IMR-90 (cell line): ENCODE results near the gene SPTLC2. TPM values are rescaled to one million over a fixed set of nuclear protein-coding genes. Genes with fewer than 3 reads are reported as not detected.

Experiments
- ATAC-seq: fragments of 200-7000 bp; cut with Tn5 transposase; 2 replicates; pipeline ENCODE4 v1.9.1; 2020; ENCODE audit warnings: low read depth, mild to moderate bottlenecking, moderate library complexity
- BruUV-seq: library from RNA; stranded (reverse); fragments of 400-500 nt; replicated peaks from 2 replicates; lab custom pipeline; 2021; lab: Mats Ljungman, UMichigan
- CTCF ChIA-PET: fragments of 300-600 bp; formaldehyde crosslinking; extraction: SDS; loops from one replicate; lab custom pipeline; 2021; ENCODE audit warnings: antibody characterized with exemption; lab: Yijun Ruan, JAX
- POLR2A ChIA-PET: fragments of 300-600 bp; sonication (Branson Sonifier 250); formaldehyde crosslinking; loops from one replicate; lab custom pipeline; 2022; ENCODE audit warnings: antibody characterized with exemption; ENCODE audit not compliant: unreplicated experiment; lab: Charles Lee
- DNase-seq: peaks from one replicate; pipeline ENCODE4 v3.0.0; 2013
- H2AFZ ChIP-seq: replicated peaks from 2 replicates; pipeline ENCODE3; 2013; ENCODE audit warnings: low read length, mild to moderate bottlenecking; ENCODE audit not compliant: poor library complexity
- H2AK5ac ChIP-seq: 2 replicates; pipeline ENCODE4 v1.6.1; 2013; ENCODE audit warnings: low read depth, low read length, inconsistent platforms
- H2AK9ac ChIP-seq: replicated peaks from 2 replicates; pipeline ENCODE3; 2013; ENCODE audit warnings: mild to moderate bottlenecking, low read depth, low read length, moderate library complexity; ENCODE audit not compliant: poor library complexity
- H2BK120ac ChIP-seq: 2 replicates; pipeline ENCODE4 v1.6.1; 2013; ENCODE audit warnings: low read depth, low read length, inconsistent platforms
- H2BK15ac ChIP-seq: 3 replicates; pipeline ENCODE4 v1.6.1; 2013; ENCODE audit warnings: low read depth, low read length, inconsistent platforms
- H2BK20ac ChIP-seq: 2 replicates; pipeline ENCODE4 v1.6.1; 2013; ENCODE audit warnings: low read depth, mild to moderate bottlenecking, inconsistent platforms, low read length, moderate library complexity
- H2BK5ac ChIP-seq: 2 replicates; pipeline ENCODE4 v1.6.1; 2013; ENCODE audit warnings: mild to moderate bottlenecking, low read depth, low read length, inconsistent platforms; ENCODE audit not compliant: poor library complexity, severe bottlenecking
- H3K14ac ChIP-seq: replicated peaks from 2 replicates; pipeline ENCODE4 v1.6.1; 2013; ENCODE audit warnings: low read depth, low read length, inconsistent platforms
- H3K18ac ChIP-seq: 2 replicates; pipeline ENCODE4 v1.6.1; 2013; ENCODE audit warnings: low read depth, low read length, control low read depth
- H3K23ac ChIP-seq: 2 replicates; pipeline ENCODE4 v1.6.1; 2013; ENCODE audit warnings: low read depth, low read length, inconsistent platforms
- H3K27ac ChIP-seq: 2 replicates; pipeline ENCODE4 v1.5.1; 2013; ENCODE audit warnings: mild to moderate bottlenecking, control low read depth, low read length; ENCODE audit not compliant: insufficient read depth
- H3K27me3 ChIP-seq: 2 replicates; pipeline ENCODE4 v1.6.1; 2013; ENCODE audit warnings: low read length; ENCODE audit not compliant: control insufficient read depth, insufficient read depth
- H3K36me3 ChIP-seq: 2 replicates; pipeline ENCODE4 v1.6.1; 2013; ENCODE audit warnings: low read length, mixed read lengths; ENCODE audit not compliant: control insufficient read depth, insufficient read depth
- H3K4ac ChIP-seq: 2 replicates; pipeline ENCODE4 v1.6.1; 2013; ENCODE audit warnings: low read depth, low read length, inconsistent platforms
- H3K4me1 ChIP-seq: 2 replicates; pipeline ENCODE4 v1.6.1; 2013; ENCODE audit warnings: low read length, mixed read lengths; ENCODE audit not compliant: control insufficient read depth, insufficient read depth
- H3K4me2 ChIP-seq: 2 replicates; pipeline ENCODE4 v1.6.1; 2013; ENCODE audit warnings: low read depth, mild to moderate bottlenecking, control low read depth, low read length, moderate library complexity
- H3K4me3 ChIP-seq: 2 replicates; pipeline ENCODE4 v1.5.1; 2013; ENCODE audit warnings: low read depth, mild to moderate bottlenecking, control low read depth, low read length, moderate library complexity; ENCODE audit not compliant: insufficient read depth
- H3K56ac ChIP-seq: 2 replicates; pipeline ENCODE4 v1.6.1; 2013; ENCODE audit warnings: low read length, inconsistent platforms; ENCODE audit not compliant: insufficient read depth; ENCODE audit errors: extremely low read depth
- H3K79me1 ChIP-seq, 2 experiments: 2 replicates each; pipeline ENCODE4 v1.6.1; 2013; ENCODE audit warnings: low read length in 2 of 2, inconsistent platforms in 1 of 2, low read depth in 1 of 2
- H3K9ac ChIP-seq: 2 replicates; pipeline ENCODE4 v1.6.1; 2013; ENCODE audit warnings: low read depth, low read length, control low read depth
- H3K9me1 ChIP-seq: 2 replicates; pipeline ENCODE4 v1.6.1; 2013; ENCODE audit warnings: low read length, inconsistent platforms; ENCODE audit not compliant: insufficient read depth
- H3K9me3 ChIP-seq: 2 replicates; pipeline ENCODE4 v1.6.1; 2013; ENCODE audit warnings: low read length; ENCODE audit not compliant: control insufficient read depth, insufficient read depth
- H4K20me1 ChIP-seq: 2 replicates; pipeline ENCODE4 v1.6.1; 2013; ENCODE audit warnings: low read length, inconsistent platforms; ENCODE audit not compliant: insufficient read depth
- H4K5ac ChIP-seq: 2 replicates; pipeline ENCODE4 v1.6.1; 2013; ENCODE audit warnings: mild to moderate bottlenecking, low read depth, low read length, control low read depth
- H4K8ac ChIP-seq, 2 experiments: 2 replicates each; pipeline ENCODE4 v1.6.1; 2013; ENCODE audit warnings: low read depth in 2 of 2, low read length in 2 of 2, control low read depth in 1 of 2, inconsistent platforms in 1 of 2
- H4K91ac ChIP-seq: 2 replicates; pipeline ENCODE4 v1.6.1; 2013; ENCODE audit warnings: low read depth, low read length, inconsistent platforms; ENCODE audit not compliant: insufficient read depth
- BHLHE40 ChIP-seq: fragments of 150-350 bp; IDR thresholded peaks from 2 replicates; pipeline ENCODE4 v1.6.1; 2016; ENCODE audit warnings: mild to moderate bottlenecking, low read depth, low read length
- CEBPB ChIP-seq: IDR thresholded peaks from 2 replicates; pipeline ENCODE4 v1.6.1; 2012; ENCODE audit warnings: low read depth, low read length, improper control_type of control experiment
- CHD1 ChIP-seq: IDR thresholded peaks from 2 replicates; pipeline ENCODE4 v1.6.1; 2012; ENCODE audit warnings: low read depth, low read length, improper control_type of control experiment
- CTCF ChIP-seq: conservative IDR thresholded peaks from 2 replicates; pipeline ENCODE4 v1.5.1; 2012; ENCODE audit warnings: mild to moderate bottlenecking, low read depth, low read length, improper control_type of control experiment
- ELK1 ChIP-seq: fragments of 150-350 bp; IDR thresholded peaks from 2 replicates; pipeline ENCODE4 v1.6.1; 2016; ENCODE audit warnings: low read depth, mild to moderate bottlenecking, low read length, moderate library complexity, borderline replicate concordance
- FOS ChIP-seq: fragments of 150-350 bp; IDR thresholded peaks from 2 replicates; pipeline ENCODE4 v1.6.1; 2016; ENCODE audit warnings: low read depth, low read length
- MAFK ChIP-seq: IDR thresholded peaks from 2 replicates; pipeline ENCODE4 v1.6.1; 2012; ENCODE audit warnings: low read depth, low read length, improper control_type of control experiment
- MAZ ChIP-seq: IDR thresholded peaks from 2 replicates; pipeline ENCODE4 v1.6.1; 2012; ENCODE audit warnings: low read depth, mild to moderate bottlenecking, low read length, improper control_type of control experiment, moderate library complexity, borderline replicate concordance
- MXI1 ChIP-seq: IDR thresholded peaks from 2 replicates; pipeline ENCODE4 v1.6.1; 2012; ENCODE audit warnings: low read depth, mild to moderate bottlenecking, low read length, moderate library complexity, borderline replicate concordance
- NFE2L2 ChIP-seq: fragments of 150-350 bp; IDR thresholded peaks from 2 replicates; pipeline ENCODE4 v1.6.1; 2016; ENCODE audit warnings: low read depth, mild to moderate bottlenecking, low read length
- POLR2A ChIP-seq: IDR thresholded peaks from 2 replicates; pipeline ENCODE4 v1.6.1; 2012; ENCODE audit warnings: mild to moderate bottlenecking, low read depth, low read length
- RAD21 ChIP-seq: IDR thresholded peaks from 2 replicates; pipeline ENCODE4 v1.6.1; 2012; ENCODE audit warnings: low read length, improper control_type of control experiment
- RCOR1 ChIP-seq: IDR thresholded peaks from 2 replicates; pipeline ENCODE4 v1.6.1; 2012; ENCODE audit warnings: mild to moderate bottlenecking, low read length, improper control_type of control experiment; ENCODE audit not compliant: insufficient replicate concordance
- RFX5 ChIP-seq: IDR thresholded peaks from 2 replicates; pipeline ENCODE4 v1.8.0; 2012; ENCODE audit warnings: low read depth, mild to moderate bottlenecking, low read length, moderate library complexity
- SMC3 ChIP-seq: fragments of 150-350 bp; IDR thresholded peaks from 2 replicates; pipeline ENCODE4 v1.6.1; 2016; ENCODE audit warnings: low read depth, mild to moderate bottlenecking, antibody characterized with exemption, low read length, moderate library complexity
- USF2 ChIP-seq: fragments of 150-350 bp; IDR thresholded peaks from 2 replicates; pipeline ENCODE4 v1.6.1; 2017; ENCODE audit warnings: mild to moderate bottlenecking, antibody characterized with exemption, low read length, low read depth
- WGBS, 2 experiments: methylation state at CpG; one replicate each; pipeline versions ENCODE4 v1.1.5 to v1.1.7; 2013; ENCODE audit warnings: missing lambda C conversion rate in 2 of 2; ENCODE audit not compliant: insufficient read length in 1 of 2; ENCODE audit errors: extremely low coverage in 2 of 2; 5-methylcytosine and 5-hydroxymethylcytosine counted together
- dilution Hi-C: fragments of 300-500 bp; cut with HindIII; formaldehyde crosslinking; loops from one replicate; pipeline ENCODE4 v1.14.3; 2018; ENCODE audit warnings: low sequenced_read_pairs; ENCODE audit not compliant: unreplicated experiment
- in situ Hi-C: fragments of 300-500 bp; cut with MboI; formaldehyde crosslinking; loops from 3 replicates; pipeline ENCODE4 v1.14.3; 2019; ENCODE audit warnings: low sequenced_read_pairs, inconsistent platforms, mixed read lengths
- intact Hi-C: fragments of 100-400 bp; cut with micrococcal nuclease; formaldehyde crosslinking; loops from 2 replicates; pipeline ENCODE4 v1.10.0; 2022
- polyA plus RNA-seq, 3 experiments: library from polyadenylated mRNA; depleted of rRNA; stranded (reverse); fragments of >200 nt; gene quantifications; 2 replicates each; pipeline ENCODE4 v1.2.3, GENCODE V29; 2012; ENCODE audit warnings: low replicate concordance in 1 of 3
- total RNA-seq: library from RNA; depleted of rRNA; stranded (reverse); fragments of >200 nt; gene quantifications from 2 replicates; pipeline ENCODE4 v1.2.3, GENCODE V29; 2012

Gene SPTLC2
- total and polyA plus RNA-seq, 2 of the 4 experiments (the other 2 are of a cell fraction) = 22.6 to 68.3 TPM

GRCh38 chr14:77580477-77580876, 36.0 kb downstream of the SPTLC2 start:
- Histone ChIP-seq H3K27ac (peak overlapping the region; percentile 78; the same call in 1 of the 2 replicates), H3K36me3 (peaks cover 4% of the 10 kb centered on the region; the same call in 1 of the 2 replicates), H3K4ac (peak overlapping the region; percentile 56), H3K56ac (no peak overlapping the region), H2AK9ac (no peak overlapping the region), H4K8ac (peak overlapping the region in 1 of 2 experiments; percentile 37; a peak in 1 of 4 replicates), H3K4me2 (peak overlapping the region; percentile 84), H2BK120ac (peak overlapping the region; percentile 13; the same call in 1 of the 2 replicates), H2BK15ac (no peak overlapping the region; the same call in 2 of the 3 replicates), H4K91ac (peak overlapping the region; percentile 29), H4K20me1 (peaks cover 33% of the 10 kb centered on the region), H2BK5ac (peak overlapping the region; percentile 51), H3K79me1 (peaks cover 39 to 61% of the 10 kb centered on the region in 2 experiments), H2AK5ac (peak overlapping the region; percentile 57; the same call in 1 of the 2 replicates), H3K9me1 (peaks cover 14% of the 10 kb centered on the region), H3K4me3 (no peak overlapping the region), H3K23ac (0 out of 2 replicates have a peak overlapping the region, but pooled peaks have one; percentile 25), H3K9me3 (no peaks in the 10 kb centered on the region), H2BK20ac (peak overlapping the region; percentile 6; the same call in 1 of the 2 replicates), H2AFZ (no peak overlapping the region), H4K5ac (peak overlapping the region; percentile 62), H3K4me1 (peaks cover 30% of the 10 kb centered on the region), H3K18ac (peak overlapping the region; percentile 76), H3K27me3 (no peaks in the 10 kb centered on the region), H3K14ac (no peak overlapping the region; the same call in 1 of the 2 replicates), H3K9ac (peak overlapping the region; percentile 2; the same call in 1 of the 2 replicates)
- WGBS, 2 experiments = no CpG with 5 or more reads among the region's 4 CpGs
- ATAC-seq (peak; percentile 6), DNase-seq (no peak)
- BruUV-seq = no TSS peak
- dilution Hi-C loops = no loop called here
- intact Hi-C loops = no loop called here
- POLR2A ChIA-PET = no interaction called here
- in situ Hi-C loops = no loop called here
- CTCF ChIA-PET = interaction anchor here (0.7 to 1.2 kb wide), 3 partner anchors 13 to 25 kb away, joined by 3 to 5 read pairs (median 3); no protein-coding TSS in a partner anchor
- TF ChIP-seq CTCF = no peak
- no peak for TF ChIP-seq RAD21
- TF ChIP-seq POLR2A = no peak
- no peak for TF ChIP-seq SMC3
- no peak for TF ChIP-seq MAFK
- no peak for TF ChIP-seq MXI1
- no peak for TF ChIP-seq NFE2L2
- no peak for TF ChIP-seq ELK1
- no peak for TF ChIP-seq USF2
- TF ChIP-seq RCOR1 = no peak
- no peak for TF ChIP-seq FOS
- no peak for TF ChIP-seq BHLHE40
- TF ChIP-seq CHD1 = no peak
- no peak for TF ChIP-seq MAZ
- no peak for TF ChIP-seq RFX5
- TF ChIP-seq CEBPB = no peak
